Measurements from ENCODE around the gene SKI.
A peak's percentile ranks its signal among the peaks of the same experiment; 100 is the strongest.
"Not testable (repeated sequence)": the region's sequence is repeated elsewhere in the genome, so short reads cannot be mapped to it uniquely, and the experiment has no call there.

Gene SKI

GRCh38 chr1:2283991-2284895 lies 56.1 kb downstream of the SKI start:
- intact Hi-C loops (cut with DNase I) = no loop called here
- peak in 1 of 10 donors; percentile 83 for DNase-seq

- peak in 1 of 10 donors; percentile 35 for DNase-seq
- intact Hi-C loops (cut with DNase I) = no loop called here
Measured at GRCh38 chr1:2284932-2285331, 56.8 kb downstream of the SKI start.

DNA sequence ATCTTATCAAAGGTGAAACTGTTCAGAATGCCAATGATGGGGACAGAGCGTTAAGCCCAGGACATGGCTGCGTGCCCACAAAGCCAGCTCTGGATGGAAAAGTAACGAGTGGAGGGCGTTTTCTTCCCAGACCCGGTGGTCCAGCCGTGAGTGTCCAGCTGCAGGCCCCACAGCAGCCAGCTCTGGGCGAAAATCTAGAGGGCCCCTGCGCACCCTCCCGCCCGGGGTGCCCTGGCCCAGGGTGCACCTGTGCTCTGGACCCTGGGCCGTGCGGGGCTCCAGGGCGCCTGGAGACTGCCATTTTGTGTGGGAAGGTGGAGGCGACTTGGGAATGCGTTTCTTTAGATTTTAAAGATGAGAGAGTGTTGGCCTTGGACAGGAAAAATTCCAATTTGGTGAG lies 58.8 kb downstream of the SKI start:
- intact Hi-C loops (cut with DNase I) = no loop called here
- no peak for DNase-seq

- intact Hi-C loops (cut with DNase I) = no loop called here
- no peak for DNase-seq
Measured at GRCh38 chr1:2287649-2288048, 59.5 kb downstream of the SKI start.

DNA sequence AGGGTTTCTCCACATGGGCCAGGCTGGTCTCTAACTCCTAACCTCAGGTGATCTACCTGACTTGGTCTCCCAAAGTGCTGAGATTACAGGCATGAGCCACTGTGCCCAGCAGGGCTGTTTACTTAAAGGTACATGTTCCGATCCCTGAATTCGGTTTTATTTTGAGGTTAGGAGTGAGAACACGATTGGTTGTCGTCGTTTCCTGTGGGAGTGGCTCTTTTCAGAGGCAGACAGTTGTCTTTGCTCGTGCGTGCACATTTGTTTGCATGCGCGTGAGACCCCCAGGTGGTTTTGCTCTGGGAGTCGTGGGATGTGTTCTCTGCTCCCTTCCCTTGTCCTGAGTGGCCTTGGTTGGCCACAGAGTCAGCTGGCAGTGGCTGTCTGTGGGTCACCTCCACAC lies 60.2 kb downstream of the SKI start:
- intact Hi-C loops (cut with DNase I) = no loop called here
- DNase-seq = no peak

GRCh38 chr1:2288816-2289536 lies 60.9 kb downstream of the SKI start:
- no peak for DNase-seq
- intact Hi-C loops (cut with DNase I) = no loop called here

- no peak for DNase-seq
- intact Hi-C loops (cut with DNase I) = no loop called here
Measured at GRCh38 chr1:2289607-2290006, 61.5 kb downstream of the SKI start.

GRCh38 chr1:2290171-2290578 lies 62.1 kb downstream of the SKI start:
- intact Hi-C loops (cut with DNase I) = no loop called here
- DNase-seq = no peak

DNA sequence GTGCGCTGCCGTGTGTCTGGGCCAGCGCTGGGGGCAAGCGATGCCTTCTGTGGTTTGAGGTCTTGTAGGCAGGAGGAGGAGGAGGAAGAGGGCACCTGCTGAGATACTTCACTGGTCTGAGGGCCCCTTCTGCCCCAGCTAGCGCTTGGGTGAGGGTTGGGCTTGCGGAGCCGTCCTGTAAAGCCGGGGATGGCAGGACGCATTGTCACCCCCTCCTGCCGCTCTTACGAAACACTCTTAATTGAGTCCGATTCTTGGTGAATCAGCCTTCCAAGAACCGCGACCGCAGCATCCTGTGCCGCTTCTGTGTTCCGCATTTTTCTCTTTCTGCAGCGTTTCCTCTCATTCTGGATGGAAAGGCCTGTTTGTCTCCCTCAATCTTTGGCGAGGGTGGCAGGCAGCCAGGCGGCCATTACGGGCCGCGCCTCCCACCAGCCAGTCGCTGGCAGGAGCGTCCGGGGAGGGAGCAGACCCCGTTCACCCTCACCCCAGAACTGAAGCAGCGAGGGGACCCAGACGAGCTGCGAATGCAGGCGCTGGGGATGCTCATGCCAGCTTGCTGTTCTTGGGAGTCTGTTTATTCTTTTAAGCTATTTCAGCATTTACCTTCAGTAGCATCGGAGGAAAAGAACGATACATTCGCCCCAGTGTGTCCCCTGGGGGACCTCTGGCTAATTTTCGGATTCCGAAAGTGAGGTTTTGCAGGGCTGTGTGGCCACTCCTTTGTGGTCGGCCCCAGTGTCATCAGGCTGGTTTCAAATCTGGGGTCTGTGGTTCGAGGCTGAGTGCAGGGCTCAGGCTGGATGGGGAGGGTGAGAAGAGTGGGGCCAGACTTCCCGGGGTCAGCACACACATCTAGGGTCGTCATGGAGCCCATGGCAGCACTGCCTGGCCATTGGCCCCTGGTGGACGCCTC lies 62.7 kb downstream of the SKI start:
- peak; percentile 47 to 96 (median 71) for DNase-seq
- intact Hi-C loops (cut with DNase I) = no loop called here

DNA sequence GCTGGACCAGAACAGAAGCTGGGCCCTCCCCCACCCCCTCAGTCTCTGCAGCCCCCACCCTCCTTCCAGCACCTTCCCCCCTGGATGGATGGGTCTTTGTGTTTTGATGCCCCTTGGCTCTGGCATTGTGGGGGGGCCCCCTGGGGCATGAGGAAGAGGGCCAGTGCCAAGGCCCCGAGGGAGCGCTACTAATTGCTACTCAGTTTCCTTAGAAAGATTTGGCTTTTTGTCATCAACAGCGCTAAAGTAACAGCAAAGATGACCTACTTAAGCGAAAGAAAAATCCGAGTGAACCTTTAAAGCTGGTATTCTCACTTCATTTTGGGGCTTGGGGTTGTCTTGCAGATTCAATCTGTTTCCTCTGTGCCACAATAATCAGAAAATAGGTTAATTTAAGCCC lies 63.5 kb downstream of the SKI start:
- intact Hi-C loops (cut with DNase I) = no loop called here
- no peak for DNase-seq

- DNase-seq = no peak
- intact Hi-C loops (cut with DNase I) = no loop called here
Measured at GRCh38 chr1:2292725-2293450, 64.8 kb downstream of the SKI start.

- intact Hi-C loops (cut with DNase I) = no loop called here
Measured at GRCh38 chr1:2294033-2294724, 66.1 kb downstream of the SKI start.

GRCh38 chr1:2294725-2295078 lies 66.6 kb downstream of the SKI start:
- intact Hi-C loops (cut with DNase I) = no loop called here
- DNase-seq = no peak

More at GRCh38 chr1:2294033-2294724, 66.1 kb downstream of the SKI start:
- DNase-seq = no peak

DNA sequence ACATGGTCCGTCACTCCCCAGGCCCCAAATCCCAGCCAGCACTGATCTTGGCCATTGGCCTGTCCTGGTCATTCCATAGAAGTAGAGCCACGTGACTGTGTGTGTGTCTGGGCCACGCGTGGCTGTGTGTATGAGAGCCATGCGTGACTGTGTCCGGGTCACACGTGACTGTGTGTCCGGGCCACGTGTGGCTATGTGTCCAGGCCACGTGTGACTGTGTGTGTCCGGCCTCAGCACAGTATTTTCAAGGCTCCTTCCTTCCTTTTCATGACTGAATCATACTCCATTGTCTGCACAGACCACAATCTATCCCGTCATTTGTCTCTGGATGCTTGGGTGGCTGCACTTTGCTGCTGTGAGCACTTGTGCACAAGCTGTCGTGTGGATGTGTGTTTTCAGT lies 67.4 kb downstream of the SKI start:
- no peak for DNase-seq
- intact Hi-C loops (cut with DNase I) = no loop called here

- intact Hi-C loops (cut with DNase I); DNase-seq: not testable (repeated sequence)
Measured at GRCh38 chr1:2296211-2296610, 68.1 kb downstream of the SKI start.

DNA sequence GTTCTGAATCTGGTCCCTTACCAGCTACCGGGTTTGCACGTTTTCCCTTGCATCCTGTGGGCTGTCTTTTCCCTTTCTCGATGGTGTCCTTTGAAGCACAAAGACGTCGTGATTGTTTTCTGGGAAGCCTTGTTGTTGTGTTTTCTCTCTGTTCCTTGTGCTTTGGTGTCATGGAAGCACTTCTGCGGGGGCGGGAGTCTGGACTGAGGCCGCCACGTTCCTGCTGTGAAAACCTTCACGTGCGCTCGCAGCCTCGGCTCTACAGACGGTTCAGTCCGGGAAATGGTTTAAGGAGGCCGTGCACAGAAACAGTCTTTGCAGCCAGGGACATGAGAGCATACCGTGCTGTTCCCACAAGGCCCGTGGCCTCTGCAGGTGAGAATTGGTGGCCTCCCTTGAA lies 68.5 kb downstream of the SKI start:
- no peak for DNase-seq
- intact Hi-C loops (cut with DNase I) = no loop called here

DNA sequence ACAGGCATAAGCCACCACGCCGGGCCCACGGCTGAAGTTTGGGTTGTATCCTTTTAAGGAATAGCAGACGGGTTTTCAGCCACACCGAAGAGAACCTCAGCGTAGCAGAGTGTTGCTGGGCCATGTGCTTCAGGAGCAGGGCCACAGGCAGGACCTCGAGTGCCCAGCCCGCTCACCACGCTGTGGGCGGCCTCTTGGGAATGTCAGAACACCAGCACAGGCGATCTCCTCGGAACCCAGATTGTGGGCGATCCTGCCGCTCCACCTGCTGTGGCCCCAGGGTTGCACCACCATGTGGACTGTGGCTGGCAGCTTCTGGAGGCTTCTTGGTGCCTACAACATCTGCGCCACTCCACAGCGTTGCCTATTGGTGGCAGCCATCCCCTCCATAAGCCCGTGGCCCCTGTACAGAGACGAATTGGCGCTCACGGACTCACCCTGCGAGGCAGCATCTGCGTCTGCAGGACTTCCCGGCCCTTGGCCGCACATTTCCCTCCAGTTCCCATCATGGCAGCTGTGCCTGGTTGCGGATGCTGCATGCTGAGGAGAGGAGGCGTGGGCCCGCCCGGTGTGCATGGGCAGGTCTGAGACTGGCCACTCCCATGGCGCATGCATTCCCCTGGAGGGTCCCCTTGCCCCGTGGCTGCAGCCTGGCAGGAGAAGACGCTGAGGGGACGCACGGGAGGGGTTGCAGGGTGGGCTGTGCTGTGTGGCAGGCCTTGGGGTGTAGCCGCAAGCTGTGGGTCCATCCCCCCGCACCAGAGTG lies 69.3 kb downstream of the SKI start:
- DNase-seq = no peak
- intact Hi-C loops (cut with DNase I) = no loop called here

GRCh38 chr1:2298685-2299084 lies 70.6 kb downstream of the SKI start:
- intact Hi-C loops (cut with DNase I) = no loop called here
- DNase-seq = no peak

DNA sequence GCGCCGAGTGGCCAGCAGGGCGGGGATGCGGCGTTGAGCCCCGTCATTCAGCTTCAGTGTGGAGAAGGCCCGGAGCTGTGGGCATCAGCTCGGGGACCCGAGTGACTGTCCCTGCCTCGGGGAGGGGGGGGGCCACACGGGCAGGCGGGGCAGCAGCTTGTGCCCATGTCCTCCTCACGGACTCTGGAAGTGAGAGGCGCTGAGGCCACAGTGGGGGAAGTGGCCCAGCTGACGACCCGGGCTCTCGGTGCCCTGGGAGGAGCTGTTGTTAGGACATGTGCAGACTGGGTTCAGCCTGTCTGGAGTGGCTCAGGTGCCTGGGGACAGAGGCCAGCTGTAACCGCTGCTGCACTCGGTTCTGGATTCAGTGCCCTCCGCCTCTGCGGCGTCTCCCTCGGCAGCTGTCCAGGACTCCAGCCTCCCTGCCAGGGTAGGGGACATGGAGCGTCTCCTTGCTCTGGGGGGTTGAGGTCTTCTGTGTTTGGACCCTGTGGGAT lies 71.1 kb downstream of the SKI start:
- no peak for DNase-seq
- intact Hi-C loops (cut with DNase I) = no loop called here
